Panc1 (cell line): ENCODE measurements around the gene CDC14B. TPM values are rescaled to one million over a fixed set of nuclear protein-coding genes. Genes with fewer than 3 reads are reported as not detected.

Experiments
- ATAC-seq: fragments of 200-7000 bp; cut with Tn5 transposase; 2 replicates; pipeline ENCODE4 v1.9.1; 2020; ENCODE audit warnings: mild to moderate bottlenecking, moderate library complexity
- BruUV-seq: library from RNA; stranded (reverse); fragments of 400-500 nt; replicated peaks from 2 replicates; lab custom pipeline; 2021; lab: Mats Ljungman, UMichigan
- CTCF ChIA-PET: fragments of 300-600 bp; sonication (Branson Sonifier 250); formaldehyde crosslinking; loops from one replicate; lab custom pipeline; 2022; ENCODE audit warnings: antibody characterized with exemption; lab: Charles Lee
- POLR2A ChIA-PET: fragments of 300-600 bp; sonication (Branson Sonifier 250); formaldehyde crosslinking; loops from one replicate; lab custom pipeline; 2022; ENCODE audit warnings: antibody characterized with exemption; lab: Charles Lee
- DNase-seq: peaks from one replicate; pipeline ENCODE4 v3.0.0-alpha.2; 2010; ENCODE audit warnings: low read depth, low spot score
- H3K27ac ChIP-seq: 2 replicates; pipeline ENCODE4 v1.5.1; 2011; ENCODE audit warnings: mild to moderate bottlenecking, low read length, inconsistent platforms
- H3K27me3 ChIP-seq: fragments of 200-500 bp; sonication (Bioruptor generic); 2 replicates; pipeline ENCODE4 v1.6.0; 2014; ENCODE audit warnings: low read length, inconsistent platforms; ENCODE audit not compliant: control insufficient read depth, insufficient read depth
- H3K36me3 ChIP-seq: fragments of 200-500 bp; sonication (Bioruptor generic); 2 replicates; pipeline ENCODE4 v1.5.1; 2014; ENCODE audit warnings: inconsistent platforms, mild to moderate bottlenecking, low read length, moderate library complexity; ENCODE audit not compliant: control insufficient read depth, insufficient read depth
- H3K4me1 ChIP-seq: 2 replicates; pipeline ENCODE4 v1.5.1; 2011; ENCODE audit warnings: inconsistent platforms, mild to moderate bottlenecking, low read length, moderate library complexity; ENCODE audit not compliant: control insufficient read depth, insufficient read depth
- H3K4me3 ChIP-seq, 2 experiments: 2 replicates each; pipeline ENCODE4 v1.5.1; 2011 to 2012; ENCODE audit warnings: low read depth in 2 of 2, low read length in 2 of 2, mild to moderate bottlenecking in 2 of 2, inconsistent platforms in 1 of 2, moderate library complexity in 1 of 2
- H3K9me3 ChIP-seq: fragments of 200-500 bp; sonication (Bioruptor generic); 2 replicates; pipeline ENCODE4 v1.5.1; 2014; ENCODE audit warnings: low read depth, mild to moderate bottlenecking, inconsistent platforms, low read length, moderate library complexity; ENCODE audit not compliant: control insufficient read depth, insufficient read depth
- POLR2AphosphoS5 ChIP-seq: IDR thresholded peaks from 2 replicates; pipeline ENCODE4 v1.6.1; 2012; ENCODE audit warnings: mild to moderate bottlenecking, low read depth, low read length, moderate library complexity
- SIN3A ChIP-seq: IDR thresholded peaks from 2 replicates; pipeline ENCODE4 v1.6.1; 2012; ENCODE audit warnings: low read depth, mild to moderate bottlenecking, low read length, moderate library complexity, borderline replicate concordance; ENCODE audit not compliant: insufficient read depth
- TCF7L2 ChIP-seq: IDR thresholded peaks from 2 replicates; pipeline ENCODE4 v1.6.1; 2011; ENCODE audit warnings: mild to moderate bottlenecking, low read depth, low read length, inconsistent platforms
- in situ Hi-C: cut with HindIII; loops from 2 replicates; pipeline ENCODE4 v1.10.0; 2016; ENCODE audit warnings: low sequenced_read_pairs, low pct_unique_long_range_greater_than_20kb
- intact Hi-C: fragments of 100-400 bp; cut with micrococcal nuclease; formaldehyde crosslinking; loops from one replicate; pipeline ENCODE4 v1.10.0; 2022; ENCODE audit not compliant: unreplicated experiment
- total RNA-seq: library from RNA; stranded (reverse); gene quantifications from one replicate; pipeline ENCODE4 v1.2.1, GENCODE V29; 2021; ENCODE audit not compliant: unreplicated experiment
- TF ChIP-seq, protein P1 (sequence below), 2 experiments: IDR thresholded peaks; 2 replicates each; pipeline ENCODE4 v1.6.1; 2011 to 2012; ENCODE audit warnings: low read depth in 2 of 2, control low read depth in 1 of 2, low read length in 1 of 2, mild to moderate bottlenecking in 1 of 2, moderate library complexity in 1 of 2; ENCODE audit not compliant: insufficient read depth in 1 of 2
- TF ChIP-seq, protein P2 (sequence below): fragments of 450-650 bp; IDR thresholded peaks from 2 replicates; pipeline ENCODE4 v1.5.1; 2017; ENCODE audit warnings: mild to moderate bottlenecking

The CDC14B gene
- total RNA-seq, 1 experiment from 2014 or later, result 11.8 TPM

DNA sequence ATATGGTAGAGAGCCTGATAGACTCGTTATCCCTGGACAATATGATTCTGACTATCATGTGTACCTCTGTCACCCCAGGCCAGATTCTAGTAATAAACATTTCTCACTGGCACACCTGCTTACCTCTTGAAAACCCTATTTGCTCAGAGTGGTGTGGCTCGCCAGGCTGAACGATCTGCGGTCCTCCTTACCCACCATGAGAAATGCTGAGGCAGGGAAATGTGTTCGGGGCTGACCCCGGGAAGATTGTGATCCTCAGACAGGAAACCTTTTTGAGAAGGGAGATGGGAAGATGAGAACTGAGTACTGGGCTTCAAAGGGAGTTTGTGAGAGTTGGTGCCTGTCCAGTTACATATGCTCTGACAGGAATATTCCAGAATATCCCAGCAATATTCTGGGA lies 46.1 kb upstream of the CDC14B start:
- H3K27ac ChIP-seq, result no peak overlapping the region
- in situ Hi-C loops (no loop called here), intact Hi-C loops (no loop called here)
- CTCF ChIA-PET, result interaction anchor here (0.6 to 0.7 kb wide), 2 partner anchors 22 to 214 kb away, joined by 3 to 4 read pairs; no protein-coding TSS in a partner anchor
- no peaks in the 10 kb centered on the region for H3K27me3 ChIP-seq
- DNase-seq (no peak), ATAC-seq (no peak)
- TF ChIP-seq, protein P1, sequence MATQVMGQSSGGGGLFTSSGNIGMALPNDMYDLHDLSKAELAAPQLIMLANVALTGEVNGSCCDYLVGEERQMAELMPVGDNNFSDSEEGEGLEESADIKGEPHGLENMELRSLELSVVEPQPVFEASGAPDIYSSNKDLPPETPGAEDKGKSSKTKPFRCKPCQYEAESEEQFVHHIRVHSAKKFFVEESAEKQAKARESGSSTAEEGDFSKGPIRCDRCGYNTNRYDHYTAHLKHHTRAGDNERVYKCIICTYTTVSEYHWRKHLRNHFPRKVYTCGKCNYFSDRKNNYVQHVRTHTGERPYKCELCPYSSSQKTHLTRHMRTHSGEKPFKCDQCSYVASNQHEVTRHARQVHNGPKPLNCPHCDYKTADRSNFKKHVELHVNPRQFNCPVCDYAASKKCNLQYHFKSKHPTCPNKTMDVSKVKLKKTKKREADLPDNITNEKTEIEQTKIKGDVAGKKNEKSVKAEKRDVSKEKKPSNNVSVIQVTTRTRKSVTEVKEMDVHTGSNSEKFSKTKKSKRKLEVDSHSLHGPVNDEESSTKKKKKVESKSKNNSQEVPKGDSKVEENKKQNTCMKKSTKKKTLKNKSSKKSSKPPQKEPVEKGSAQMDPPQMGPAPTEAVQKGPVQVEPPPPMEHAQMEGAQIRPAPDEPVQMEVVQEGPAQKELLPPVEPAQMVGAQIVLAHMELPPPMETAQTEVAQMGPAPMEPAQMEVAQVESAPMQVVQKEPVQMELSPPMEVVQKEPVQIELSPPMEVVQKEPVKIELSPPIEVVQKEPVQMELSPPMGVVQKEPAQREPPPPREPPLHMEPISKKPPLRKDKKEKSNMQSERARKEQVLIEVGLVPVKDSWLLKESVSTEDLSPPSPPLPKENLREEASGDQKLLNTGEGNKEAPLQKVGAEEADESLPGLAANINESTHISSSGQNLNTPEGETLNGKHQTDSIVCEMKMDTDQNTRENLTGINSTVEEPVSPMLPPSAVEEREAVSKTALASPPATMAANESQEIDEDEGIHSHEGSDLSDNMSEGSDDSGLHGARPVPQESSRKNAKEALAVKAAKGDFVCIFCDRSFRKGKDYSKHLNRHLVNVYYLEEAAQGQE (IDR thresholded peaks at IDR 0.05; ENCODE audit: insufficient read depth in 1 of 2, low read depth in 2 of 2, low read length in 1 of 2), result no peak
- TF ChIP-seq SIN3A (no peak), POLR2AphosphoS5 (no peak), TCF7L2 (no peak)
- TF ChIP-seq, protein P2, sequence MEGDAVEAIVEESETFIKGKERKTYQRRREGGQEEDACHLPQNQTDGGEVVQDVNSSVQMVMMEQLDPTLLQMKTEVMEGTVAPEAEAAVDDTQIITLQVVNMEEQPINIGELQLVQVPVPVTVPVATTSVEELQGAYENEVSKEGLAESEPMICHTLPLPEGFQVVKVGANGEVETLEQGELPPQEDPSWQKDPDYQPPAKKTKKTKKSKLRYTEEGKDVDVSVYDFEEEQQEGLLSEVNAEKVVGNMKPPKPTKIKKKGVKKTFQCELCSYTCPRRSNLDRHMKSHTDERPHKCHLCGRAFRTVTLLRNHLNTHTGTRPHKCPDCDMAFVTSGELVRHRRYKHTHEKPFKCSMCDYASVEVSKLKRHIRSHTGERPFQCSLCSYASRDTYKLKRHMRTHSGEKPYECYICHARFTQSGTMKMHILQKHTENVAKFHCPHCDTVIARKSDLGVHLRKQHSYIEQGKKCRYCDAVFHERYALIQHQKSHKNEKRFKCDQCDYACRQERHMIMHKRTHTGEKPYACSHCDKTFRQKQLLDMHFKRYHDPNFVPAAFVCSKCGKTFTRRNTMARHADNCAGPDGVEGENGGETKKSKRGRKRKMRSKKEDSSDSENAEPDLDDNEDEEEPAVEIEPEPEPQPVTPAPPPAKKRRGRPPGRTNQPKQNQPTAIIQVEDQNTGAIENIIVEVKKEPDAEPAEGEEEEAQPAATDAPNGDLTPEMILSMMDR, result no peak
- no peaks in the 10 kb centered on the region for H3K9me3 ChIP-seq
- no peak overlapping the region for H3K4me3 ChIP-seq
- POLR2A ChIA-PET, result no interaction called here
- no peaks in the 10 kb centered on the region for H3K4me1 ChIP-seq
- no peaks in the 10 kb centered on the region for H3K36me3 ChIP-seq
- BruUV-seq, result no TSS peak

DNA sequence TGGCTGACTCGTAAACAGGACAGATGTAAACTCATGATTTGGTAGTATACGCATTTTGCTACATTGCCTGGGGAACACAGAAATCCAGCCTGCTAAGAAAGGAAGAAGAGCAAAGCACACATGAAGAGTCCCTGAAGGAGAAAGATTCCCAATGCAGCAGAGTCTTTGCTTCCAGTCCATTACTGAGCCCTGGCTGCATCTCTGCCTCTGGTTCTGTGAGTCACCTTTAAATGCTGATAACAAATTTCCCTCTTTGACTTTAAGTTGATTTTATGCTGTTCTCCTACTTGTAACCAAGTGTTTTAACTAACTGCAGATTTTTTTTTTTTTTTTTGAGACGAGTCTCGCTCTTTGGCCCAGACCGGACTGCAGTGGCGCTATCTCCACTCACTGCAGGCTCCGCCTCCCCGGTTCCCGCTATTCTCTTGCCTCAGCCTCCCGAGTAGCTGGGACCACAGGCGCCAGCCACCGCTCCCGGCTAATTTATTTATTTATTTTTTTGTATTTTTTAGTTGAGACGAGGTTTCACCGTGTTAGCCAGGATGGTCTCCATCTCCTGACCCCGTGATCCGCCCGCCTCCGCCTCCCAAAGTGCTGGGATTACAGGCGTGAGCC lies 44.0 kb upstream of the CDC14B start:
- DNase-seq, result no peak

More for the DNA sequence above, 44.0 kb upstream of the CDC14B start:
- H3K36me3 ChIP-seq, result no peaks in the 10 kb centered on the region
- TF ChIP-seq, protein P1 (IDR thresholded peaks at IDR 0.05; ENCODE audit: insufficient read depth in 1 of 2, low read depth in 2 of 2, low read length in 1 of 2), result no peak
- no peak for TF ChIP-seq SIN3A
- TF ChIP-seq, protein P2, result no peak
- no peak for TF ChIP-seq TCF7L2
- TF ChIP-seq POLR2AphosphoS5, result no peak
- no peak overlapping the region for H3K4me3 ChIP-seq
- BruUV-seq, result no TSS peak
- no peak for ATAC-seq
- H3K27me3 ChIP-seq, result no peaks in the 10 kb centered on the region
- CTCF ChIA-PET, result no interaction called here
- no peaks in the 10 kb centered on the region for H3K4me1 ChIP-seq
- no peaks in the 10 kb centered on the region for H3K9me3 ChIP-seq
- intact Hi-C loops (loop anchor here (5.0 kb wide), 1 partner anchor 336 kb away; no protein-coding TSS in a partner anchor), in situ Hi-C loops (no loop called here)
- POLR2A ChIA-PET, result interaction anchor here (0.6 kb wide), 1 partner anchor 14 kb away, joined by 3 read pairs; no protein-coding TSS in a partner anchor
- no peak overlapping the region for H3K27ac ChIP-seq
